ENCODE measurements around the gene MMP28.

The MMP28 gene

DNA sequence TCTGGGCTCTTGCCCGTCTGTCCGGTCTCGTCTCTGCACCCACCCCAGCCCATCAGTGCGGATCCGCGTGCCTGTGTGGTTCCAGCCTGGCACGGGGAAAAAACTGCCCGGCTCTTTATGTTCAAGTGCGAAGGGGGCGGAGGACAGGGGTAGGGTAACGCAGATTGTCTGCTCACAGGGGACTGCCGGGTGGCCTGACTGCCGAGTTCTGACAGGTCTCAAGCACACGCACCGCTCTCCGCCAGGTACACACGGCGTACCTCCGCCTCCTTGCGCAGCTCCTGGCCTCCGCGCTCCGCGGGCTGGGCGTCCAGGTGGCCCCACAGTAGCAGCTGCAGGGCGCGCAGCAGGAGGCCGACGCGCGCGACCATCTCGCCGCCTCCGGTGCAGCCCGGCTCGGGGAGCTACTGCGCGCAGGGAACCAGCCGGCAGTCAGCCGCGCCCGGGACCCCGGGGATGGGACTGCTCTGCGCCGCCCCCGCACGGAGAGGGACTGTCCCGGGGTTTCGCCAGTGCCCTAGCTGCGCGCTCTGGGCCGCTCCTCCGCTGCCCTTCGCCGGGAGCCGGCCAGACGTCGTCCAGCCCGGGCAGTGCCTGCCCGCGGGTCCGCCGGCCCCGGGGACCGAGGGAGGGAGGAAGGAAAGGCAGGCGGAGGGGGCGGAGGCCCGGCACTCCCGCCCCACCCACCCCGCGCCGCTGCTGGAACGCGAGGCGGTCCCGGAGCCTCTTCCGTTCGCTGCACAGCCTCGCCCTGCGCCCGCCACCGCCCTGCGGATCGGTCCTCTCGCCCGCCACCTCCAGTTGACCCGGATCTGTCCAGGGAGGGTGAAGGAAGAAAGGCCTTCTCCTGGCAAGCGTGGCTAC, at the start of gene MMP28:
TSS of gene MMP28 (minus strand) at position 635 of the 864 bp plus-strand sequence. CDS start at position 371, 264 bp downstream.
- DNase-seq (ENCODE audit: low spot score): no peak

- DNase-seq (ENCODE audit: low spot score): no peak
Measured at GRCh38 chr17:35844547-35844946, 49.1 kb upstream of the MMP28 start.

DNA sequence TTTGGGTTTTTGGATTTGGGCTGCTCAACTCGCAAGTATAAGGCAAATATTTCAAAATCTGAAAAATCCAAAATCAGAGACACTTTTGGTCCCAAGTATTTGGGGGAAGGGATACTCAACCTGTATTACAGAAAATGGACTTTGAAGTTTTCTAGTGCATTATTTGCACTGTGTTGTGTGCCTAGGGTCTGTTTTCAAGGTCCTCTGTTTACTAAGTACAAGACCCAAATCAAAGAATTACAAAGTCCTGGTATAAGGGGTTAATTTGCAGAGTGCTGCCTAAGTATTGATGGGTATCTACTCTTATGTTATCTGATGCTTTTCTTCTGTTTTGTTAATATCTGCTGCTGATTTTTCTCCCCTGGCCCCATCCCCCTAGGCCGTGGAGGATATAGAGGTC, 48.3 kb upstream of the MMP28 start:
- no peak for DNase-seq (ENCODE audit: low spot score)

DNA sequence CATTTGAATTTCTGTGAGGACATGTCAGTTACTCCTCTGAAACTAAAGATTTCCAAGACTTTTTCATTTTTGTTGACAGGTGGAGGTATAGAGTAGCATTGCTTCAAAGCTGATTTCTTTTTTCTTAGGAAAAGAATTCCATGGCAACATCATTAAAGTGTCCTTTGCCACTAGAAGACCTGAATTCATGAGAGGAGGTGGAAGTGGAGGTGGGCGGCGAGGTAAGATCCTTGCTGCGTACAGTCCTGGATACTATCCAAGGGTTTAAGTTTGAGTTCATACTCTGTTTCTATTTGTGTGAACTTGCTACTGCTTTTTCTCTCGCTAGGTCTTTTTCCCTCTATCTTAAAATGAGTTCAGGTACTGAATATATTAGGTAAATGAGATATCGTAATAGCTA, 46.8 kb upstream of the MMP28 start:
- no peak for DNase-seq (ENCODE audit: low spot score)

- no peak for DNase-seq (ENCODE audit: low spot score)
Measured at GRCh38 chr17:35841505-35841904, 46.1 kb upstream of the MMP28 start.

DNA sequence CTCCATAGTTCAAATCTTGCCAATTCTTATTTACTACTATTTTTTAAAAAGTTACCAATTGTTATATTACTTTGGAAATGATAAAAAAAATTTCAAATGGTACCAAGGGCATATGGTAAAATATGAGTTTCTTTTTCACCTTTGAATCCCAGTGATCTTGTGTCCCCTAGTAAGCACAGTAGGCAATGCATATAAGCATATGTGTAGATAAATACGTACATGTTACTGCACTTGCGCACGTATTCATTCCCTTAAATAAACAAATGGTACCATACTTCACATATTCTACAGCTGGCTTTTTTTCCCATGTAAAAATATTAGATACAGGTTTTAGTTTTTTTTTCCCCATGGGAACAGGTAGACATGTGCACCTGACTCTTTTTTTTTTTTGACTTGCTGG, 45.7 kb upstream of the MMP28 start:
- DNase-seq (ENCODE audit: low spot score): no peak

- no peak for DNase-seq (ENCODE audit: low spot score)
Measured at GRCh38 chr17:35825206-35825605, 29.8 kb upstream of the MMP28 start.

- no peak for DNase-seq (ENCODE audit: low spot score)
Measured at GRCh38 chr17:35821308-35821707, 25.9 kb upstream of the MMP28 start.

- no peak for DNase-seq (ENCODE audit: low spot score)
Measured at GRCh38 chr17:35819455-35819854, 24.0 kb upstream of the MMP28 start.

DNA sequence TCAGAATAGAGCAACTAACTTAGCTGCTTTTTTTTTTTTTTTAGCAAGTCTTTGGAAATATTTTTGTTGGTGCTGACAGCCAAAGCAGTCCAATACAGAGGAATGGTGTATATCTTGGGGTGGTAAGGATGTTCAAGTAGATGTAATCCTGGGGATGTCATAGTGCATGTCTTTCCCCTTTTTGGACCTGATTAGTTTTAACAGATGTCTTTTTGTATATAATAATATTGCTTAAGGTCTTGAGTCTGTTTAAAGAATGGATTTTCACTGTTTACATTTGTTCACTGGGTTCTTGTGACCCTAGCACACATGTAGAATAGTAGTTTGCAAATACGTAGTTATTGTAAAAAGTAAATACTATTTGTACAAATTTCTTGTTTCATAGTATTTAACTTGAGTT, 21.8 kb upstream of the MMP28 start:
- DNase-seq (ENCODE audit: low spot score): no peak

DNA sequence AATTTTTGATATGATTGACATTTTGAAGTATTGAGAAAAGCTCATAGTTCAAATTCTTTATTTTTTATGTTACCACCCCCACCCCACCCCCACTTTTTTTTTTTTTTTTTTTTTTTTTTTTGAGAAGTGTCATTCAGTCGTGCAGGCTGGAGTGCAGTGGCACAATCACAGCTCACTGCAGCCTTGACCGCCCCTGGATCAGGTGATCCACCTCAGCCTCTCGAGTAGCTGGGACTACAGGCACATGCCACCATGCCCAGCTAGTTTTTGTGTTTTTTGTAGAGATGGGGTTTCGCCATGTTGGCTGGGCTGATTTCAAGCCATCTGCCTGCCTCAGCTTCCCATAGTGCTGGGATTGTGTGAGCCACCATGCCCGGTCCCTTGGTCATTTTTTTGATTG, 21.3 kb upstream of the MMP28 start:
- no peak for DNase-seq (ENCODE audit: low spot score)

GRCh38 chr17:35812456-35812855, 17.0 kb upstream of the MMP28 start:
- no peak for DNase-seq (ENCODE audit: low spot score)

- DNase-seq (ENCODE audit: low spot score): no peak
Measured at GRCh38 chr17:35811759-35812158, 16.3 kb upstream of the MMP28 start.

DNA sequence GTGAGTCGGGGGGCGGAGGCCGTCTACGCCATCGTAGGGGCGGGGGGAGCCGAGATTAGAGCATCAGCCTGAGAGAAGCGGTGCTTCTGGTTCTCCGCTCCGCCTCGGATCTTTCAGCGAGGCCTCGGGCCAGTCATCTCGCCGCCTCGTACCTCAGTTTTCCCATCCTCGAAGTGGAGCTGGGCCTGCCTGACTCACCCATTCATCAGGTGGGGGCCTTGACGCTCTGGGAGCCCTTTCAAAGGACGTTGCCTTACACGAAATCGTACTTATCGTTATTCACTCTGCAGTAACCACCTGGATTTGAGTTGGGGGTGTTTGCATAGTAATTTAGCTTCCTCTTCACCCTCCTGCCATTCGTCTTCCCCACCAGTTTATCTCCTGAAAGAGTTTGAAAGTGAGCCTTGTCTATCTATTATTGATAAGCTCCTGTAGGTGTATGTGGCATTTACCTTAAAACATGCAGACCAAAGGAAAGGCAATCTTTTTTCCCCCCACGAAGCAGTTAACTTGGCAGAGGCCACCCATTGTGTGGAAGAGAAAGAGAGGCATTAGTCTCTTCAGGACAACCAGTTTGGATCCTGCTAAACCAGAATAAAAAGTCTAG, 14.5 kb upstream of the MMP28 start:
- no peak for DNase-seq (ENCODE audit: low spot score)

- DNase-seq (ENCODE audit: low spot score): peak; percentile 99
Measured at GRCh38 chr17:35808962-35809854, 13.8 kb upstream of the MMP28 start, which contains the start of gene TAF15. Gene TAF15, plus strand, starts transcription at chr17:35809484. Its CDS starts 86 bp downstream, at chr17:35809570.

- DNase-seq (ENCODE audit: low spot score): peak; percentile 6
Measured at GRCh38 chr17:35808240-35808961, 13.0 kb upstream of the MMP28 start.

- no peak for DNase-seq (ENCODE audit: low spot score)
Measured at GRCh38 chr17:35807371-35808144, 12.1 kb upstream of the MMP28 start.

GRCh38 chr17:35804658-35805192, 9.3 kb upstream of the MMP28 start:
- peak; percentile 89 for DNase-seq (ENCODE audit: low spot score)

GRCh38 chr17:35801583-35802224, 6.3 kb upstream of the MMP28 start:
- DNase-seq (ENCODE audit: low spot score): peak; percentile 88

GRCh38 chr17:35799942-35800341, 4.5 kb upstream of the MMP28 start:
- peak; percentile 79 for DNase-seq (ENCODE audit: low spot score)

Data from Ammon's horn (tissue), 1 donor.